ENCODE results near the gene PDE11A. TPM values are rescaled to one million over a fixed set of nuclear protein-coding genes. Genes with fewer than 3 reads are reported as not detected.

The PDE11A gene
- total RNA-seq, 4 donors from 2014 or later, result under 0.01 to 0.58 (median under 0.01) TPM; not detected in 1

DNA sequence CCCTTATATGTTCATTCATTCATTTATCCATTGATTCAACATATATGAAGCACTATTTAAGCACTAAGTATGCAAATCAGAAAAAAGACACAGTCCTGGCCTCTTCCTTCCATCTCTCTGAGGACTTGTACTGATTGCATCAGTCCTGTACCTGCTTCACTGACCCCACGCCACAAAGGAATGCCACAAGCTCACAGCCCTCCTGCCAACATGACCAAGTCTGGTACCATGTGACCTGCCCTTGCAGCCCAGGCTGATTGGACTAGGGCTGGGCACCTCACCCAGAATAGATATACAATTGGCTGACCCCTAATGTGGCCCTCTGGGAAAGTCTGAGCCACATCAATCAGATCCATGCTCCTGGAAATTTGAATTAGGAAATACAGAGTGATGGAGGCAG is 483.4 kb downstream of the PDE11A start:
- Histone ChIP-seq H3K4me1 (no peaks in the 10 kb centered on the region), H3K27ac (replicated peaks in 1 of 4) (no peak overlapping the region), H3K9me3 (no peaks in the 10 kb centered on the region), H3K4me3 (no peak overlapping the region), H3K27me3 (no peaks in the 10 kb centered on the region), H3K36me3 (no peaks in the 10 kb centered on the region)
- no peak for DNase-seq (ENCODE audit: extremely low spot score)
- intact Hi-C loops (cut with DNase I), result no loop called here
- TF ChIP-seq POLR2AphosphoS5 (IDR thresholded peaks at IDR 0.05) (no peak), POLR2A (IDR thresholded peaks at IDR 0.05; ENCODE audit: low read depth) (no peak), EP300 (IDR thresholded peaks at IDR 0.05) (no peak)
- TF ChIP-seq, protein P1, sequence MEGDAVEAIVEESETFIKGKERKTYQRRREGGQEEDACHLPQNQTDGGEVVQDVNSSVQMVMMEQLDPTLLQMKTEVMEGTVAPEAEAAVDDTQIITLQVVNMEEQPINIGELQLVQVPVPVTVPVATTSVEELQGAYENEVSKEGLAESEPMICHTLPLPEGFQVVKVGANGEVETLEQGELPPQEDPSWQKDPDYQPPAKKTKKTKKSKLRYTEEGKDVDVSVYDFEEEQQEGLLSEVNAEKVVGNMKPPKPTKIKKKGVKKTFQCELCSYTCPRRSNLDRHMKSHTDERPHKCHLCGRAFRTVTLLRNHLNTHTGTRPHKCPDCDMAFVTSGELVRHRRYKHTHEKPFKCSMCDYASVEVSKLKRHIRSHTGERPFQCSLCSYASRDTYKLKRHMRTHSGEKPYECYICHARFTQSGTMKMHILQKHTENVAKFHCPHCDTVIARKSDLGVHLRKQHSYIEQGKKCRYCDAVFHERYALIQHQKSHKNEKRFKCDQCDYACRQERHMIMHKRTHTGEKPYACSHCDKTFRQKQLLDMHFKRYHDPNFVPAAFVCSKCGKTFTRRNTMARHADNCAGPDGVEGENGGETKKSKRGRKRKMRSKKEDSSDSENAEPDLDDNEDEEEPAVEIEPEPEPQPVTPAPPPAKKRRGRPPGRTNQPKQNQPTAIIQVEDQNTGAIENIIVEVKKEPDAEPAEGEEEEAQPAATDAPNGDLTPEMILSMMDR (IDR thresholded peaks at IDR 0.05), result no peak
- 75% methylated on average over 1 of the region's 1 CpG for WGBS

- Histone ChIP-seq H3K36me3 (no peaks in the 10 kb centered on the region), H3K27ac (replicated peaks in 1 of 4) (no peak overlapping the region), H3K4me3 (no peak overlapping the region), H3K27me3 (no peaks in the 10 kb centered on the region), H3K4me1 (no peaks in the 10 kb centered on the region), H3K9me3 (no peaks in the 10 kb centered on the region)
- TF ChIP-seq POLR2A (IDR thresholded peaks at IDR 0.05; ENCODE audit: low read depth), result no peak
- TF ChIP-seq, protein P1 (IDR thresholded peaks at IDR 0.05), result no peak
- no peak for TF ChIP-seq EP300 (IDR thresholded peaks at IDR 0.05)
- no peak for TF ChIP-seq POLR2AphosphoS5 (IDR thresholded peaks at IDR 0.05)
- no peak for DNase-seq (ENCODE audit: extremely low spot score)
- 61% methylated on average over 3 of the region's 3 CpGs for WGBS
- intact Hi-C loops (cut with DNase I), result no loop called here
Observed at GRCh38 chr2:177588671-177589070, 483.9 kb downstream of the PDE11A start.

DNA sequence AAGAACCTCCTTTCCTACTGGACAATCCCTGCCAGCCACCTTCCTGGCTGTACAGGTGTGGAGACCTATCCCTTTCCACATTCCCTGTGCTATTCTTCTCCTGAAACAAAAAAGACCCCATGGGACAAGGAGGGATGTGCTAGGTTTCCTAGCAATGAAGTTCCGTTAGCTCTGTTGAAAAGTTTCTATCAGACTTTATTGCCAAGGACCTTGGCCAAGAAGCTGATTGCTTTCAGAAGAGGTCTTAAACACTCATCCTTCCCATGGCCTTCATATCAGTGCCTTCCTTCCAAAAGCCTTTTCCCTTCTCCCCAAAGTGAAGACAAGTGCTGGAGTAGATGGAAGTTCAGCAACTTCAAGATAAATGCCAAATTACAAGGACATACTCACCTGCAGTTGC is 485.2 kb downstream of the PDE11A start:
- DNase-seq (ENCODE audit: extremely low spot score), result no peak
- Histone ChIP-seq H3K27ac (replicated peaks in 1 of 4) (no peak overlapping the region), H3K4me1 (no peaks in the 10 kb centered on the region), H3K27me3 (no peaks in the 10 kb centered on the region), H3K9me3 (no peaks in the 10 kb centered on the region), H3K36me3 (no peaks in the 10 kb centered on the region), H3K4me3 (no peak overlapping the region)
- intact Hi-C loops (cut with DNase I), result no loop called here
- TF ChIP-seq EP300 (IDR thresholded peaks at IDR 0.05) (no peak), POLR2A (IDR thresholded peaks at IDR 0.05; ENCODE audit: low read depth) (no peak), POLR2AphosphoS5 (IDR thresholded peaks at IDR 0.05) (no peak)
- TF ChIP-seq, protein P1 (IDR thresholded peaks at IDR 0.05), result no peak
- WGBS, result 94% methylated on average over 1 of the region's 1 CpG

DNA sequence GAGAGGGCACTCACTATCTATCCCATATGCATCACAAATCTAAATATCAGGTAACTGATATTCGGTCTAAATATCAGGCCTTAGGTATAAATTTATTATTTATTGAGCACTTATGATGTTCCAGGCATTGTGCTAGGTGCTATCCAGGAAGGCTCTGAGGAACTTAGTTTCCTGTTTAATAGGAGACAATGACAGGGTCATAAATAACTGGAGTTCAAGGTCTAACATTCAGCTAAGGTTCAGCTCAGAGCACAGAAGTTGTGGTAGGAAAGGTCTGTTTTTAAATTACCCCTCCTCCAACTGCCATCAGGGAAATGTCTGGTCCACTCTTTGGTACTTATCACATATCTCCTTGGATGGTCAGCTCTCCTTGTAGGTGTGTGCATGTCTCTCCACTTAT is 486.4 kb downstream of the PDE11A start:
- Histone ChIP-seq H3K4me1 (no peaks in the 10 kb centered on the region), H3K27me3 (no peaks in the 10 kb centered on the region), H3K4me3 (no peak overlapping the region), H3K27ac (replicated peaks in 1 of 4) (no peak overlapping the region), H3K9me3 (no peaks in the 10 kb centered on the region), H3K36me3 (no peaks in the 10 kb centered on the region)
- TF ChIP-seq POLR2AphosphoS5 (IDR thresholded peaks at IDR 0.05) (no peak), EP300 (IDR thresholded peaks at IDR 0.05) (no peak)
- TF ChIP-seq, protein P1 (IDR thresholded peaks at IDR 0.05), result no peak
- DNase-seq (ENCODE audit: extremely low spot score), result no peak
- intact Hi-C loops (cut with DNase I), result no loop called here
- WGBS, result 88% methylated on average over 1 of the region's 1 CpG

GRCh38 chr2:177585234-177585863 is 487.2 kb downstream of the PDE11A start:
- H3K4me1 ChIP-seq, result no peaks in the 10 kb centered on the region
- 91% methylated on average over 5 of the region's 5 CpGs for WGBS
- H3K9me3 ChIP-seq, result no peaks in the 10 kb centered on the region
- intact Hi-C loops (cut with DNase I), result no loop called here
- DNase-seq (ENCODE audit: extremely low spot score), result no peak
- no peak for TF ChIP-seq POLR2A (IDR thresholded peaks at IDR 0.05; ENCODE audit: low read depth)
- no peak for TF ChIP-seq POLR2AphosphoS5 (IDR thresholded peaks at IDR 0.05)
- TF ChIP-seq EP300 (IDR thresholded peaks at IDR 0.05), result no peak
- TF ChIP-seq, protein P1 (IDR thresholded peaks at IDR 0.05), result no peak
- no peak overlapping the region for H3K4me3 ChIP-seq
- no peaks in the 10 kb centered on the region for H3K27me3 ChIP-seq
- no peak overlapping the region for H3K27ac ChIP-seq (replicated peaks in 1 of 4)
- H3K36me3 ChIP-seq, result no peaks in the 10 kb centered on the region
